ENCODE results near the gene TXNRD3.
"Not testable (repeated sequence)": the region's sequence is repeated elsewhere in the genome, so short reads cannot be mapped to it uniquely, and the experiment has no call there.

TXNRD3 gene

GRCh38 chr3:126646674-126647073, 8.2 kb downstream of the TXNRD3 start:
- no peak for DNase-seq (ENCODE audit: low read depth in 2 of 2)

- no peak for DNase-seq (ENCODE audit: low read depth in 2 of 2)
Measured at GRCh38 chr3:126644615-126645014, 10.3 kb downstream of the TXNRD3 start.

GRCh38 chr3:126638790-126639189, 16.1 kb downstream of the TXNRD3 start:
- no peak for DNase-seq (ENCODE audit: low read depth in 2 of 2)

DNA sequence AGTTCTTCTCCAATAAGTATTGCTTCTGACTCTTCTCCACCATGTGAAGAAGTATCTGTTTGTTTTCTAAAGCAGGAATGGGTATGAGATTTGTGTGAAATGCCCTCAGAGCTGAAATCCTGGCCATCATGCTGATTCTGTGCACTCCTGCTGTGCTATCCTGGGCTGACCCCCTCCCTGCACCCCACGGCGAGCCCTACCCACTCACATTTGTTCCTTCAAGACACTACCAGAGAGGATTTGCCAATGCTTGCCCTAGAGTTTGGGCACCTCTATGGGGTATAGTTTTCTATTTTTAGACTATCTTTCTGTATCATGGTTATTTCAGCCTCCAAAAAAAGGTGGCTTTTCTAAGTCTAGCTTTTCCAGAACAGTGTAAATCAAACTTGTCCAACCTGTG, 18.5 kb downstream of the TXNRD3 start:
- DNase-seq (ENCODE audit: low read depth in 2 of 2) = no peak

DNA sequence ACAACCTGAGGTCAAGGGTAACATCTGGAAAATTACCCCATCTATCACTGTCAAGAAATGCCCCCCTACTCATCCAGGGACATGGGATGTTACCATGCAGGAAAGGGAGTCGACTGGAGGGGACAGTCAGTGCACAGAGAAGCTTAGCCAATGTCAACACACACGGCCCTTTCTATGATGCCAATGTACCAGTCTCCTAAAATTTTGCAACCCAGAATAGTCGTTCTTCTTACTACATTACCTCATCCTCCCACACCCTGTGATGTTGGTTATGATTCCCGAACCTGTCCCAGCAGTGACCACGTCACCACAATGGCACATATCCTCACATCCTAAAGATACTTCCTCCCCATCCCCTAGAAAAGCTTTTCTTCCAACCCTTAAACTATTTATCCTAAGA, 20.1 kb downstream of the TXNRD3 start:
- DNase-seq (ENCODE audit: low read depth in 2 of 2) = no peak

GRCh38 chr3:126630020-126630419, 24.9 kb downstream of the TXNRD3 start:
- DNase-seq (ENCODE audit: low read depth in 2 of 2) = no peak

- not testable (repeated sequence) for DNase-seq (ENCODE audit: low read depth in 2 of 2)
Measured at GRCh38 chr3:126625735-126626134, 29.2 kb downstream of the TXNRD3 start.

- no peak for DNase-seq (ENCODE audit: low read depth in 2 of 2)
Measured at GRCh38 chr3:126622694-126623093, 32.2 kb downstream of the TXNRD3 start.

DNA sequence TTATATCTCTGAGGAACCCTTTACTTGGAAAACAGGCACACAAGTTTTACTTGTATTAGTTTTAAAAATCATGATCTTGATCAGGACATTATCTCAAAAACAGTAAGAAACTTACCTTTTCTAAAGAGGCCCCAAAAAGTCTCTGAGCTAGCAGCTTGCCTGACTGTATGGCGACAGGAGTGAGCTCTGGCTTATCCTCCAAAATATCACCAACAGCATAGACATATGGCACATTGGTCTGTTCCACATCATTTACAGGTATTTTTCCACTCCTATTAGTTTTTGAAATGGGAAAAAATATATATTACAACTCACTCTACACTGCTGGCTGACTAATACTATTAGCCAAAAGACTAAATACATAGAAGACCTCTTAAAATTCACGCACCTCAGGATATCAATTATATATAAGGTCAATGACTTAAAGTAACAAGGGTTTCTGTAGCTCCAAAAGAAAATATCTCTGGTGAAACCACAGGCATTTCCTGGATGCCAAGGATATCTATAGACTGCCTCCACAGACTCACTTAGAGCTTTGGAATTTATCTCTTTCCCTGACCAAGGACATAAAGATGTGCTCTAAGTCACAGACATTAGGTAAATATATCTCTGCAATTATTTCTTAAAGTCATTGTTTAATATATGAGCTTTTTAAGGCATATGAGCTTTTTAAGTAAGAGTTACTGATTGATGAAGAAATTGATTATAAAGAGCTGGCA, 33.1 kb downstream of the TXNRD3 start:
- DNase-seq (ENCODE audit: low read depth in 2 of 2) = no peak

- no peak for DNase-seq (ENCODE audit: low read depth in 2 of 2)
Measured at GRCh38 chr3:126621171-126621570, 33.8 kb downstream of the TXNRD3 start.

GRCh38 chr3:126620738-126621137, 34.2 kb downstream of the TXNRD3 start:
- no peak for DNase-seq (ENCODE audit: low read depth in 2 of 2)

DNA sequence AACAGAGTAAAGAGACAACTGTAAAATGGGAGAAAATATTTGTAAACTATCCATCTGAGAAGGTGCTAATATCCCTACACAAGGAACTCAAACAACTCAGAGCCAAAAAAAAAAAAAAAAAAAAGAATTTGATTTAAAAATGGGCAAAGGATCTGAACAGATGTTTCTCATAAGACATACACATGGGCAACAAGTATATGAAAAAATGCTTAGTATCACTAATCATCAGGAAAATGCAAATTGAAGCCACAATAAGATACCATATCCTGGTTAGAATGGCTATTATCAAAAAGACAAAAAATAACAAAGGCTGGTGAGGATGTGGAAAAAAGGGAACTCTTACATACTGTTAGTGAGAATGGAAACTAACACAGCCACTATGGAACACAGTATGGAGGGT, 36.2 kb downstream of the TXNRD3 start:
- no peak for DNase-seq (ENCODE audit: low read depth in 2 of 2)

- DNase-seq (ENCODE audit: low read depth in 2 of 2) = no peak
Measured at GRCh38 chr3:126618021-126618420, 36.9 kb downstream of the TXNRD3 start.

- DNase-seq (ENCODE audit: low read depth in 2 of 2) = no peak
Measured at GRCh38 chr3:126617571-126617970, 37.4 kb downstream of the TXNRD3 start.

- DNase-seq (ENCODE audit: low read depth in 2 of 2) = no peak
Measured at GRCh38 chr3:126616931-126617330, 38.0 kb downstream of the TXNRD3 start.

DNA sequence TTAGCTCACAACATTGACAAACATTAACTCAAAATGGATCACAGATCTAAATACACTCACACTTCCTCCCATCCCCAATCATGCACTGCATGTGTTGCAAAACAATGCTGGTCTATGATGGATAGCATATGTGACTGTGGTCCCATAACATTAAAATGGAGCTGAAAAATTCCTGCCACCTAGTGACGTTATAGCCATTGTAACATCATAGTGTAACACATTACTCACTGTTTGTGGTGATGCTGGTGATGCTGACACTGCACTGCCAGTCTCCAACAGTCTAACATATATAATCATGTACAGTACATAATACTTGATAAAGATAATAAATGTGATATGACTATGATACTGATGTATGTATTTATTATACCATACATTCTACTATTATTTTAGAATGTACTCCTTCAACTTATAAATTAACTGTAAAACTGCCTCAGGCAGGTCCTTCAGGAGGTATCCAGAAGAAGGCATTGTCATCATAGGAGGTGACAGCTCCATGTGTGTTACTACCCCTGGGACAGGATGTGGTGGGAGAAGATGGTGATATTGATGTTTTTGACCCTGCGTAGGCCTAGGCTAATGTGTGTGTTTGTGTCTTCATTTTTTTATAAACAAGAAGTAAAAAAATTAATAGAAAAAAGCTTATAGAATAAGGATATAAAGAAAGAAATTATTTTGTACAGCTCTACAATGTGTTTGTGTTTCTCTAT, 41.3 kb downstream of the TXNRD3 start:
- no peak for DNase-seq (ENCODE audit: low read depth in 2 of 2)

- DNase-seq (ENCODE audit: low read depth in 2 of 2) = no peak
Measured at GRCh38 chr3:126612479-126613205, 42.3 kb downstream of the TXNRD3 start.

- DNase-seq (ENCODE audit: low read depth in 2 of 2) = no peak
Measured at GRCh38 chr3:126609909-126610308, 45.0 kb downstream of the TXNRD3 start.

DNA sequence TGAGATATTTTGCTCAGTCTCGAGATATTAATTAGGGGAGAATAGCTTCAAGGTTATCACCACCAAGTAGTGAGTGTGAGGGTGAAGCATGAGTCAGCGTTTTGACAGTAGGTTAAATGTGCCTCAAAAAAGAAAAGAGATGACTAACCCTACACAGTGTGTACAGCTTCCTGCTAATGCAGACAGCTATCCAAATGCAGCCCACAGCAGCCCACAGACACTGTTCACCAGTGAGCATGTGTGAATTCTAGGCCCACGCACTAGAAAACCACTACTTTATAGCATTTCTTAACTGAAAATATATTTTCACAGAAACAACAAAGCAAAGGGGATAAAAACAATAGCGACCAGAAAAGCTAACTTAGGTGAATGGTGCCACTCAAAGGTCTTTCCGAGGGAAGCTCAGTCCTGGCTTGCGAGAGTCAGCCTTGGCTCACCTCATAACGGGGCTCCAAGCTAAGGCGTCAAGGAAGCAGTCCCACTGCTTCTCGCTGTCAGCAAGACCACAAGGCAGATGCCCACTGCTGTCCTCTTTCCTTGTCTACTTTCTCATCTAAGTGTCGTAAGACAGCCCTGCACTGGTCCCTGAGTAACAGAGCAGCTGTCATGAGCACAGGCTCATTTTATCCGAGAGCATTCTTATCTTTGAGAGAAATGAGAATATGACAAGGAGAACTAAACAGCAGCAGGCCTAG, 47.6 kb downstream of the TXNRD3 start:
- DNase-seq (ENCODE audit: low read depth in 2 of 2) = no peak

GRCh38 chr3:126606001-126606400, 48.9 kb downstream of the TXNRD3 start:
- DNase-seq (ENCODE audit: low read depth in 2 of 2) = no peak

GRCh38 chr3:126604691-126605090, 50.2 kb downstream of the TXNRD3 start:
- no peak for DNase-seq (ENCODE audit: low read depth in 2 of 2)

DNA sequence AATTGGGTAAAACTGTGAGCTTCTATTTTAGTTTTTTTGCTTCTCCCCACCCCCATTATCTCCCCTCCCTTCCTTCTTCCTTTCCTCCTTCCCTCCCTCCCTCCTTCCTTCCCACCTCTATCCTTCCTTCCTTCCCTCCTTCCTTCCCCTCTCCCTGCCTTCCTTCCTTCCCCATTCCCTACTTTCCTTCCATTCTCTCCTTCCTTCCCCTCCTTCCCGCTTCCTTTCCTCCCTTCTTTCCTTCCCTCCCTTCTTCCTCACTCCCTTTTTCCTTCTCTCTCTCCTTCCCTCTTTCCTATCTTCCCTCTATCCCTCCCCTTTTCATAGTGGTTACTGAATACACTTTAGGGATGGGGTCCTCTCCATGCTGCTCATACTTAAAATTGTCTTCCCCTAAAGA, 55.8 kb downstream of the TXNRD3 start:
- DNase-seq (ENCODE audit: low read depth in 2 of 2) = no peak

Data from stimulated activated CD4-positive, alpha-beta T cell treated with anti-CD3 and anti-CD28 coated beads, Interleukin-4, amount 100 ng/mL, for 48 hours (primary cell).